GM12864 (cell line): Measurements from ENCODE around the gene CLDN14.

Experiments used
- DNase-seq: peaks from one replicate; pipeline ENCODE4 v3.0.0-alpha.2; 2011; ENCODE audit warnings: low read depth
- H3K4me3 ChIP-seq: 2 replicates; pipeline ENCODE4 v1.5.1; 2011; ENCODE audit warnings: mild to moderate bottlenecking, low read depth, low read length, control low read depth
- TF ChIP-seq, protein P1 (sequence below): IDR thresholded peaks from 2 replicates; pipeline ENCODE4 v1.5.1; 2011; ENCODE audit warnings: low read depth, mild to moderate bottlenecking, moderate library complexity, low read length, control low read depth, inconsistent platforms; ENCODE audit errors: missing control alignments

Gene CLDN14

DNA sequence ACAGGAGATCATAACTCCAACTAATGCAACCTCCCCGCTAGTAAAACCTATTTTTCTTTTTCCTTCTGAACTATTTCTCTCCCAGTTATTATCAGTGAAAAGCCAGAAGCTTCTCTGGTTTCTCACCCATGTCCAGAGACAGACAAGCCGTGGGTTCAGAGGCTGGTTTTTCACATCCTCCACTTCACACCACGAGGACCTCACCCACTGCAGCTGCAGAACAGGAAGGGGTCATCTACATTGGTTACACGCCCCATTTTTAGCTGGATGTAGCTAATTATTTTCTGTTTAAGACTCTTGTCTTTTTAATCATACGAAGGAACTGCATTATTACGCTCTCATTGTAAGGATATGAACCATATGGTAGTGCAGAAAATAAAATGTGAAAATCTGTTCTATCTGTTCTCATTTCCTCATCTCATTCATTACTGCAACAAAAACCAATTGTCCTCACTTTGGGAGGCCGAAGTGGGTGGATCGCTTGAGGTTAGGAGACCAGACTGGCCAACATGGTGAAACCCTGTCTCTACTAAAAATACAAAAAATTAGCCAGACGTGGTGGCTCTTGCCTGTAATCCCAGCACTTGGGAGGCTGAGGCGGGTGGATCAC, 39.1 kb upstream of the CLDN14 start:
- TF ChIP-seq, protein P1, sequence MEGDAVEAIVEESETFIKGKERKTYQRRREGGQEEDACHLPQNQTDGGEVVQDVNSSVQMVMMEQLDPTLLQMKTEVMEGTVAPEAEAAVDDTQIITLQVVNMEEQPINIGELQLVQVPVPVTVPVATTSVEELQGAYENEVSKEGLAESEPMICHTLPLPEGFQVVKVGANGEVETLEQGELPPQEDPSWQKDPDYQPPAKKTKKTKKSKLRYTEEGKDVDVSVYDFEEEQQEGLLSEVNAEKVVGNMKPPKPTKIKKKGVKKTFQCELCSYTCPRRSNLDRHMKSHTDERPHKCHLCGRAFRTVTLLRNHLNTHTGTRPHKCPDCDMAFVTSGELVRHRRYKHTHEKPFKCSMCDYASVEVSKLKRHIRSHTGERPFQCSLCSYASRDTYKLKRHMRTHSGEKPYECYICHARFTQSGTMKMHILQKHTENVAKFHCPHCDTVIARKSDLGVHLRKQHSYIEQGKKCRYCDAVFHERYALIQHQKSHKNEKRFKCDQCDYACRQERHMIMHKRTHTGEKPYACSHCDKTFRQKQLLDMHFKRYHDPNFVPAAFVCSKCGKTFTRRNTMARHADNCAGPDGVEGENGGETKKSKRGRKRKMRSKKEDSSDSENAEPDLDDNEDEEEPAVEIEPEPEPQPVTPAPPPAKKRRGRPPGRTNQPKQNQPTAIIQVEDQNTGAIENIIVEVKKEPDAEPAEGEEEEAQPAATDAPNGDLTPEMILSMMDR: no peak
- no peak overlapping the region for H3K4me3 ChIP-seq
- no peak for DNase-seq

DNA sequence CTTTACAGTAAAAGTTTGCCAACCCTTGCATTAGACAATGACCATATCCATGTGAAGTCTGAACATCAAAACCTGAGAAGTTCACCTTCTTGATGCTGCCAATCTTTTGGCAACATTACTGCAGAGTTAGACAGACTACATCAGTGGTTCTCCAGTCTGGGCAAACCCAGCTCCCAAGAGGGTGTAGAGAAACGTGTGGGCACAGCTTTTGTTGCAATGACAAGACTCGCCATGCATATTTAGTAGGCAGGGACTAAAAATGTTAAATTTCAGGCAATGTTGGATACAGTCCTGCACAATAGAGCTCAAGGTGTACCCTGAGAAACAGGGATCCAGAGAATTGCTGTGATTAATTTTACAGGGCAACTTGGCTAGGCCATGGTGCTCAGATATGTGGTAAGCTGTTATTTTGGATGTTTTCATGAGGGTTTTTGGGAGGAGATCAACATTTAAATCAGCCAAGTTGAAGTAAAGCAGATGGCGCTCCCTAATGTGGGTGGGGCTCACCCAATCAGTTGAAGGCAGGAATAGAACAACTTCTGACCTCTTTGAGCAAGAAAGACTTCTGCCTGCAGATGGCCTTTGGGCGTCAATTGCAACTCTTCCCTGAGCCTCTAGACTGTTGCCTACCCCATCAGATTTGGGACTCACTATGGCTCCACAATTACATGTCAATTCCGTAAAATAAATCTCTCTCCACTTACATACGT, 37.6 kb upstream of the CLDN14 start:
- no peak overlapping the region for H3K4me3 ChIP-seq
- TF ChIP-seq, protein P1: no peak
- no peak for DNase-seq

DNA sequence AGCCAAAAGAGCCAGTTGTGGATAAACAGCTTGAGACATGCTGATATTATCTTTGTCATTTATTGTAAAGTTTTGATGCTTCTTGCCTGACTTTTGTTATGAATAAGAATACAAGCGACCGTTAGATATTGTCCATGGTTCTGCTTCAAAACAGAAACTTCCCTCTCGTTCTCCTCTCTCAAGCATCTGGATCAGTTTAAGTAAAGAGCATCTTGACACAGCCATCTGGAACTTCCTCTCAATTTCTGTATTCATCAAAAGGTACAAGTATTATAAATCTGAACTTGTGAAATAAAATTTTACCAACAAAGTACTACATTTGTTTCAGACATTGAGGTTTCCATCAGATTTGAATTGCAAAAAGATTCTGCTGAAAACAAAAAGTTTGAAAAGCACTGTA, 36.4 kb upstream of the CLDN14 start:
- TF ChIP-seq, protein P1: no peak
- no peak overlapping the region for H3K4me3 ChIP-seq
- no peak for DNase-seq

- no peak for DNase-seq
- no peak overlapping the region for H3K4me3 ChIP-seq
- TF ChIP-seq, protein P1: no peak
These were observed 33.5 kb upstream of the CLDN14 start for GRCh38 chr21:36513430-36513829.

- TF ChIP-seq, protein P1: no peak
- DNase-seq: no peak
- H3K4me3 ChIP-seq: no peak overlapping the region
These were observed 33.0 kb upstream of the CLDN14 start for GRCh38 chr21:36512971-36513370.

- TF ChIP-seq, protein P1: no peak
These were observed 31.7 kb upstream of the CLDN14 start for GRCh38 chr21:36511484-36512220.

More at GRCh38 chr21:36511484-36512220, 31.7 kb upstream of the CLDN14 start:
- no peak overlapping the region for H3K4me3 ChIP-seq
- DNase-seq: no peak
